RWPE2 (cell line): ENCODE results near the gene TEKT3.
A peak's percentile ranks its signal among the peaks of the same experiment; 100 is the strongest.

Experiments
- ATAC-seq: fragments of 200-7000 bp; cut with Tn5 transposase; 3 replicates; pipeline ENCODE4 v1.9.1; 2021; ENCODE audit warnings: low read depth
- DNase-seq: peaks from one replicate; pipeline ENCODE4 v3.0.0-alpha.2; 2020; ENCODE audit warnings: low spot score
- H3K27ac ChIP-seq: fragments of 450-650 bp; 2 replicates; pipeline ENCODE4 v1.5.1; 2017; ENCODE audit warnings: mild to moderate bottlenecking; ENCODE audit not compliant: poor library complexity, severe bottlenecking
- H3K27me3 ChIP-seq: fragments of 250-450 bp; sonication (Bioruptor Pico); 2 replicates; pipeline ENCODE4 v1.5.1; 2021; ENCODE audit warnings: mild to moderate bottlenecking, moderate library complexity; ENCODE audit not compliant: insufficient read depth, poor library complexity, severe bottlenecking
- H3K36me3 ChIP-seq: fragments of 250-450 bp; sonication (Bioruptor Pico); 2 replicates; pipeline ENCODE4 v1.5.1; 2020; ENCODE audit warnings: low read depth, mild to moderate bottlenecking, moderate library complexity
- H3K4me1 ChIP-seq: fragments of 250-450 bp; sonication (Bioruptor Pico); 2 replicates; pipeline ENCODE4 v1.5.1; 2021; ENCODE audit warnings: mild to moderate bottlenecking, moderate library complexity; ENCODE audit not compliant: insufficient read depth, poor library complexity, severe bottlenecking
- H3K4me3 ChIP-seq: fragments of 250-450 bp; sonication (Bioruptor Pico); 2 replicates; pipeline ENCODE4 v1.5.1; 2021; ENCODE audit warnings: mild to moderate bottlenecking, moderate library complexity; ENCODE audit not compliant: severe bottlenecking
- H3K9me3 ChIP-seq: fragments of 250-450 bp; sonication (Bioruptor Pico); 2 replicates; pipeline ENCODE4 v1.5.1; 2021; ENCODE audit warnings: mild to moderate bottlenecking, moderate library complexity; ENCODE audit not compliant: severe bottlenecking
- CTCF ChIP-seq: fragments of 450-650 bp; IDR thresholded peaks from one replicate; pipeline ENCODE4 v1.5.1; 2017; ENCODE audit warnings: mild to moderate bottlenecking, moderate library complexity; ENCODE audit not compliant: poor library complexity, severe bottlenecking

Gene TEKT3

GRCh38 chr17:15341385-15341849, at the start of gene TEKT3:
TEKT3 (minus strand) TSS chr17:15341597; CDS start chr17:15331585, 10,012 bp downstream.
- Histone ChIP-seq H3K27ac (no peak within 1 kb of the TSS), H3K4me1 (no peaks in the 10 kb centered on the region), H3K4me3 (peak within 1 kb of the TSS; percentile 12), H3K36me3 (no peaks in the 10 kb centered on the region), H3K27me3 (peaks cover 69% of the 10 kb centered on the region), H3K9me3 (no peaks in the 10 kb centered on the region)
- no peak for TF ChIP-seq CTCF
- no peak for DNase-seq
- peak; percentile 96 for ATAC-seq

- Histone ChIP-seq H3K4me1 (no peaks in the 10 kb centered on the region), H3K27me3 (peaks cover 6% of the 10 kb centered on the region), H3K36me3 (no peaks in the 10 kb centered on the region), H3K4me3 (no peak overlapping the region), H3K9me3 (no peaks in the 10 kb centered on the region), H3K27ac (no peak overlapping the region)
- TF ChIP-seq CTCF, result no peak
- ATAC-seq, result no peak
- DNase-seq, result no peak
These were observed 47.1 kb upstream of the TEKT3 start for GRCh38 chr17:15388356-15389041.

- Histone ChIP-seq H3K4me3 (no peak overlapping the region), H3K27me3 (peaks cover 6% of the 10 kb centered on the region), H3K36me3 (no peaks in the 10 kb centered on the region), H3K4me1 (no peaks in the 10 kb centered on the region), H3K27ac (no peak overlapping the region), H3K9me3 (no peaks in the 10 kb centered on the region)
- TF ChIP-seq CTCF, result no peak
- no peak for ATAC-seq
- DNase-seq, result no peak
These were observed 44.7 kb upstream of the TEKT3 start for GRCh38 chr17:15386083-15386482.

GRCh38 chr17:15385305-15385704, 43.9 kb upstream of the TEKT3 start:
- no peaks in the 10 kb centered on the region for H3K36me3 ChIP-seq
- TF ChIP-seq CTCF, result no peak
- DNase-seq (no peak), ATAC-seq (no peak)
- H3K9me3 ChIP-seq, result no peaks in the 10 kb centered on the region
- no peaks in the 10 kb centered on the region for H3K4me1 ChIP-seq
- no peak overlapping the region for H3K4me3 ChIP-seq
- H3K27ac ChIP-seq, result no peak overlapping the region
- H3K27me3 ChIP-seq, result peaks cover 6% of the 10 kb centered on the region

- Histone ChIP-seq H3K4me3 (no peak overlapping the region), H3K27ac (no peak overlapping the region), H3K9me3 (no peaks in the 10 kb centered on the region), H3K4me1 (no peaks in the 10 kb centered on the region), H3K27me3 (peaks cover 6% of the 10 kb centered on the region), H3K36me3 (no peaks in the 10 kb centered on the region)
- no peak for DNase-seq
- TF ChIP-seq CTCF, result no peak
- no peak for ATAC-seq
These were observed 42.9 kb upstream of the TEKT3 start for GRCh38 chr17:15384142-15384787.
